H1 (cell line): Measurements from ENCODE around the gene UBN1. TPM values are rescaled to one million over a fixed set of nuclear protein-coding genes. Genes with fewer than 3 reads are reported as not detected.
A peak's percentile ranks its signal among the peaks of the same experiment; 100 is the strongest.

Source experiments
- CTCF ChIA-PET: fragments of 300-600 bp; sonication (Branson Sonifier 250); formaldehyde crosslinking; loops from one replicate; lab custom pipeline; 2021; ENCODE audit not compliant: partially characterized antibody; lab: Charles Lee
- POLR2A ChIA-PET: fragments of 300-600 bp; sonication (Branson Sonifier 250); formaldehyde crosslinking; loops from one replicate; lab custom pipeline; 2021; ENCODE audit warnings: inconsistent platforms; ENCODE audit not compliant: partially characterized antibody; lab: Charles Lee
- DNase-seq, 2 experiments: peaks; one replicate each; pipeline versions ENCODE4 v3.0.0 to v3.0.0-alpha.2; 2010 to 2022; ENCODE audit warnings: low spot score in 2 of 2, low read depth in 1 of 2, mixed read lengths in 1 of 2
- FAIRE-seq: peaks from 2 replicates; lab custom pipeline; 2011; peaks lifted over from hg19 to GRCh38; lab: Jason Lieb, UNC
- H2AFZ ChIP-seq: 2 replicates; pipeline ENCODE4 v1.8.1; 2012; ENCODE audit warnings: low read length, inconsistent platforms
- H2AK5ac ChIP-seq: 2 replicates; pipeline ENCODE4 v1.6.1; 2013; ENCODE audit warnings: low read depth, low read length
- H2BK120ac ChIP-seq: replicated peaks from 2 replicates; pipeline ENCODE3; 2013; ENCODE audit warnings: low read depth, low read length, inconsistent platforms
- H2BK12ac ChIP-seq: 2 replicates; pipeline ENCODE4 v1.6.1; 2013; ENCODE audit warnings: low read depth, low read length
- H2BK15ac ChIP-seq: 2 replicates; pipeline ENCODE4 v1.6.1; 2013; ENCODE audit warnings: low read length
- H2BK20ac ChIP-seq: 2 replicates; pipeline ENCODE4 v1.6.1; 2013; ENCODE audit warnings: low read length
- H2BK5ac ChIP-seq: 2 replicates; pipeline ENCODE4 v1.6.1; 2013; ENCODE audit warnings: low read depth, low read length
- H3K14ac ChIP-seq: 2 replicates; pipeline ENCODE4 v1.6.1; 2013; ENCODE audit warnings: inconsistent platforms; ENCODE audit not compliant: insufficient read length
- H3K18ac ChIP-seq: 2 replicates; pipeline ENCODE4 v1.6.1; 2013; ENCODE audit warnings: low read length; ENCODE audit errors: extremely low read depth
- H3K23ac ChIP-seq: 2 replicates; pipeline ENCODE4 v1.6.1; 2013; ENCODE audit warnings: inconsistent platforms; ENCODE audit not compliant: insufficient read length
- H3K23me2 ChIP-seq: 2 replicates; pipeline ENCODE4 v1.6.1; 2013; ENCODE audit warnings: low read depth, low read length
- H3K27ac ChIP-seq: 2 replicates; pipeline ENCODE4 v1.6.1; 2011; ENCODE audit warnings: low read depth, low read length, inconsistent platforms
- H3K27me3 ChIP-seq, 4 experiments: replicated peaks in 1 of 4; 1 replicate in 1 of 4; 2 replicates in 3 of 4; pipeline versions ENCODE4 v1.6.1 to v1.8.1; 2011 to 2013; ENCODE audit warnings: low read length in 3 of 4, mild to moderate bottlenecking in 3 of 4, inconsistent platforms in 2 of 4, mixed read lengths in 2 of 4, moderate library complexity in 1 of 4; ENCODE audit not compliant: control insufficient read depth in 3 of 4, insufficient read depth in 3 of 4; ENCODE audit errors: extremely low read depth in 1 of 4
- H3K36me3 ChIP-seq, 4 experiments: 2 replicates each; pipeline versions ENCODE4 v1.6.1 to v1.8.1; 2011 to 2013; ENCODE audit warnings: mild to moderate bottlenecking in 4 of 4, low read length in 3 of 4, moderate library complexity in 2 of 4, control low read depth in 1 of 4, inconsistent platforms in 1 of 4; ENCODE audit not compliant: insufficient read depth in 4 of 4, control insufficient read depth in 2 of 4
- H3K4ac ChIP-seq: replicated peaks from 2 replicates; pipeline ENCODE3; 2013; ENCODE audit warnings: low read length, low read depth, mixed read lengths, inconsistent platforms; ENCODE audit not compliant: insufficient read length
- H3K4me1 ChIP-seq, 4 experiments: replicated peaks in 1 of 4; 1 replicate in 1 of 4; 2 replicates in 3 of 4; pipeline versions ENCODE4 v1.6.1 to v1.8.1; 2011 to 2013; ENCODE audit warnings: low read length in 3 of 4, inconsistent platforms in 2 of 4, mixed read lengths in 1 of 4; ENCODE audit not compliant: insufficient read depth in 4 of 4, control insufficient read depth in 3 of 4
- H3K4me2 ChIP-seq, 2 experiments: 2 replicates each; pipeline versions ENCODE4 v1.6.1 to v1.8.1; 2011 to 2013; ENCODE audit warnings: low read depth in 2 of 2, low read length in 2 of 2, control low read depth in 1 of 2, inconsistent platforms in 1 of 2, mild to moderate bottlenecking in 1 of 2; ENCODE audit not compliant: insufficient read depth in 1 of 2
- H3K4me3 ChIP-seq, 4 experiments: fragments of 200-600, 300-600 bp in 1 of 4; sonication (generic), shearing (Covaris generic), sonication (Bioruptor Twin) in 1 of 4; 2 replicates each; pipeline versions ENCODE4 v1.5.1 to v1.8.1; 2011 to 2016; ENCODE audit warnings: low read length in 4 of 4, low read depth in 3 of 4, control low read depth in 2 of 4, inconsistent platforms in 2 of 4, mild to moderate bottlenecking in 2 of 4, mixed read lengths in 1 of 4, moderate library complexity in 1 of 4; ENCODE audit not compliant: insufficient read depth in 2 of 4; ENCODE audit errors: extremely low read depth in 1 of 4
- H3K56ac ChIP-seq: replicated peaks from 2 replicates; pipeline ENCODE3; 2013; ENCODE audit warnings: low read depth, mild to moderate bottlenecking, mixed read lengths, low read length, inconsistent platforms; ENCODE audit not compliant: insufficient read length
- H3K79me1 ChIP-seq: 2 replicates; pipeline ENCODE4 v1.6.1; 2013; ENCODE audit warnings: low read depth, low read length, control low read depth
- H3K79me2 ChIP-seq, 2 experiments: 2 replicates each; pipeline versions ENCODE4 v1.6.1 to v1.8.1; 2012 to 2013; ENCODE audit warnings: low read length in 2 of 2, mild to moderate bottlenecking in 2 of 2, inconsistent platforms in 1 of 2; ENCODE audit not compliant: insufficient read depth in 2 of 2, control insufficient read depth in 1 of 2
- H3K9ac ChIP-seq, 4 experiments: replicated peaks in 1 of 4; 1 replicate in 1 of 4; 2 replicates in 3 of 4; pipeline versions ENCODE4 v1.6.1 to v1.8.1; 2011 to 2013; ENCODE audit warnings: low read depth in 3 of 4, low read length in 3 of 4, control low read depth in 2 of 4, mild to moderate bottlenecking in 2 of 4, moderate library complexity in 2 of 4, inconsistent platforms in 1 of 4; ENCODE audit errors: extremely low read depth in 1 of 4
- H3K9me3 ChIP-seq, 2 experiments: 2 replicates each; pipeline versions ENCODE4 v1.6.1 to v1.8.1; 2012 to 2013; ENCODE audit warnings: mild to moderate bottlenecking in 2 of 2, moderate library complexity in 2 of 2, control low read depth in 1 of 2, inconsistent platforms in 1 of 2, low read depth in 1 of 2, low read length in 1 of 2, mixed read lengths in 1 of 2; ENCODE audit not compliant: insufficient read depth in 2 of 2
- H4K20me1 ChIP-seq, 2 experiments: replicated peaks in 1 of 2; 2 replicates each; pipeline versions ENCODE3 to v1.8.1; 2011 to 2013; ENCODE audit warnings: inconsistent platforms in 2 of 2, low read length in 2 of 2, mild to moderate bottlenecking in 1 of 2; ENCODE audit not compliant: insufficient read depth in 2 of 2, control insufficient read depth in 1 of 2
- H4K5ac ChIP-seq: 2 replicates; pipeline ENCODE4 v1.6.1; 2013; ENCODE audit warnings: low read length, low read depth, mixed read lengths, inconsistent platforms; ENCODE audit not compliant: insufficient read length
- H4K8ac ChIP-seq: 2 replicates; pipeline ENCODE4 v1.8.0; 2013; ENCODE audit warnings: mild to moderate bottlenecking, moderate library complexity, low read length, inconsistent platforms; ENCODE audit not compliant: insufficient read depth; ENCODE audit errors: extremely low read depth
- H4K91ac ChIP-seq: replicated peaks from 2 replicates; pipeline ENCODE3; 2013; ENCODE audit warnings: low read length, mixed read lengths, inconsistent platforms; ENCODE audit not compliant: insufficient read length
- JUN ChIP-seq: IDR thresholded peaks from 2 replicates; pipeline ENCODE4 v1.6.1; 2011; ENCODE audit warnings: low read depth, mild to moderate bottlenecking, improper control_type of control experiment, low read length
- NRF1 ChIP-seq: IDR thresholded peaks from 2 replicates; pipeline ENCODE4 v1.6.1; 2011; ENCODE audit warnings: mild to moderate bottlenecking, low read depth, low read length, improper control_type of control experiment
- RAD21 ChIP-seq, 2 experiments: IDR thresholded peaks in 1 of 2; conservative IDR thresholded peaks in 1 of 2; 2 replicates each; pipeline ENCODE4 v1.6.1; 2011; ENCODE audit warnings: low read depth in 2 of 2, low read length in 2 of 2, improper control_type of control experiment in 1 of 2, inconsistent platforms in 1 of 2, mild to moderate bottlenecking in 1 of 2, moderate library complexity in 1 of 2
- RBBP5 ChIP-seq: IDR thresholded peaks from 2 replicates; pipeline ENCODE4 v1.7.1; 2012; ENCODE audit warnings: low read depth, mild to moderate bottlenecking, inconsistent platforms, low read length, moderate library complexity, borderline replicate concordance
- RNF2 ChIP-seq: fragments of 200-900, 300-1000 bp; sonication (generic); IDR thresholded peaks from 2 replicates; pipeline ENCODE4 v1.7.1; 2016; ENCODE audit warnings: borderline replicate concordance, low read depth, mild to moderate bottlenecking, antibody characterized with exemption, low read length; ENCODE audit not compliant: poor library complexity, severe bottlenecking; ENCODE audit errors: missing control alignments
- SIRT6 ChIP-seq: IDR thresholded peaks from one replicate; pipeline ENCODE4 v1.7.1; 2012; ENCODE audit warnings: low read length, inconsistent platforms
- WGBS, 2 experiments: shearing (Covaris generic) in 1 of 2; methylation state at CpG; one replicate each; pipeline versions ENCODE4 v1.1.6 to v1.1.7; 2013 to 2015; ENCODE audit warnings: low lambda C conversion rate in 2 of 2, mixed read lengths in 2 of 2, inconsistent platforms in 1 of 2, low coverage in 1 of 2, missing lambda C conversion rate in 1 of 2; ENCODE audit not compliant: insufficient replicate concordance in 2 of 2, insufficient coverage in 1 of 2, insufficient read length in 1 of 2; ENCODE audit errors: extremely low coverage in 1 of 2, missing lambda C conversion rate in 1 of 2; 5-methylcytosine and 5-hydroxymethylcytosine counted together
- polyA plus RNA-seq, 7 experiments: library from polyadenylated mRNA; depleted of rRNA in 3 of 7; stranded (reverse) in 5 of 7; unstranded in 2 of 7; fragments of >200 nt in 5 of 7; fragments of 200-250 nt in 2 of 7; gene quantifications; 1 replicate in 5 of 7; 2 replicates in 1 of 7; 4 replicates in 1 of 7; pipeline versions ENCODE4 v1.2.1 to v1.2.3, GENCODE V29; 2011 to 2013; ENCODE audit warnings: missing spikeins in 2 of 7, mixed read lengths in 2 of 7
- total RNA-seq: library from RNA; stranded (reverse); fragmentation: NEBNext Ultra II Directional; extraction: Animal tissue kit (Norgen Biotek cat#: 25700); gene quantifications from 2 replicates; pipeline ENCODE4 v1.2.1, GENCODE V29; 2021

UBN1 gene
- total and polyA plus RNA-seq, 2 of the 8 experiments (the other 6 are each of a cell fraction or from before 2014, with no cell fraction given), result 16.2 to 37.0 TPM

DNA sequence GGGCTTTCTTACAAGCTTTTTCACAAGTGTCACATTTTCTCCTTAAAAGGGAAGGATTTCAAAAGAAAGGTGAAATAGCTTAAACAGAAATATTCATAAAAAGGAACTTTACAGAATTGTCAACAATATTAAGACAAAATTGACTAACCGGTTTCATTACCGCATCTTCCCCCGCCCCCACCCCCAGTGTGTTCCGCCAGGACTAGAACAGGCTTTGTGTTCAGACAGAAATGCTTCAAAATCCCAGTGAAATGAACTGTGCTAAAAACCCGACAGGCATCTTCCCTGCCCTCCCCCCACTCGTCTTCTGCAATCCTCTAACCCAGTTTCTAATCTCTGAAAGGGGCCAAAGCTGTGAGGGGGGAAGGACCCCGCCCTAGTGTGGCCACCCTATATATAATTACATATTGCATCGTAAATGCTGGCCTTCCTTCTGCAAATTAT, 43.9 kb upstream of the UBN1 start:
- peak; percentile 13 for FAIRE-seq
- H2AFZ ChIP-seq, result no peak overlapping the region
- H3K36me3 ChIP-seq, result peaks cover 0 to 21% (median 8%) of the 10 kb centered on the region in 4 experiments; a peak in 6 of 8 replicates
- no peak overlapping the region for H3K56ac ChIP-seq
- H3K79me1 ChIP-seq, result no peaks in the 10 kb centered on the region
- H2BK120ac ChIP-seq, result no peak overlapping the region
- DNase-seq, result no peak
- no peak overlapping the region; a peak in 1 of 7 replicates for H3K9ac ChIP-seq
- peaks cover 0 to 7% of the 10 kb centered on the region in 2 experiments for H4K20me1 ChIP-seq
- H3K18ac ChIP-seq, result no peak overlapping the region
- POLR2A ChIA-PET, result interaction anchor here (1.0 to 2.9 kb wide), 9 partner anchors 9 to 112 kb away, joined by 3 to 21 read pairs (median 5); partner anchors contain the start of genes ANKS3, DNAAF8, SEPTIN12 and SMIM22
- H2BK12ac ChIP-seq, result no peak overlapping the region
- no peak overlapping the region for H3K14ac ChIP-seq
- H2BK5ac ChIP-seq, result no peak overlapping the region
- H3K27me3 ChIP-seq, result no peaks in the 10 kb centered on the region
- no peak overlapping the region for H4K8ac ChIP-seq
- peak overlapping the region; percentile 64 to 67 for H3K4me2 ChIP-seq
- no peak overlapping the region for H2BK20ac ChIP-seq
- TF ChIP-seq RNF2, result no peak
- TF ChIP-seq JUN, result no peak
- no peak for TF ChIP-seq SIRT6
- TF ChIP-seq RAD21 (IDR thresholded peaks at IDR 0.05 in 1 of 2, conservative IDR thresholded peaks at IDR 0.05 in 1 of 2; ENCODE audit: low read depth in 2 of 2, low read length in 2 of 2), result no peak
- TF ChIP-seq RBBP5, result no peak
- no peak for TF ChIP-seq NRF1
- TF ChIP-seq, all 59 proteins: peak for 0
- Histone ChIP-seq H3K4me3 (peak overlapping the region; percentile 63 to 82 (median 78); a peak in 5 of 8 replicates), H2AK5ac (no peak overlapping the region), H3K27ac (no peak overlapping the region), H3K4ac (no peak overlapping the region), H3K4me1 (peaks cover 0 to 14% (median 8%) of the 10 kb centered on the region in 4 experiments; a peak in 4 of 7 replicates), H2BK15ac (no peak overlapping the region), H4K5ac (no peak overlapping the region), H4K91ac (no peak overlapping the region), H3K23ac (no peak overlapping the region), H3K23me2 (peaks cover 8% of the 10 kb centered on the region; the same call in 1 of the 2 replicates), H3K9me3 (no peaks in the 10 kb centered on the region), H3K79me2 (no peaks in the 10 kb centered on the region)
- 85% methylated on average over 8 of the region's 8 CpGs; no CpG with 5 or more reads in 1 of the 2 experiments for WGBS, 2 experiments
- CTCF ChIA-PET, result no interaction called here
